ENCODE measurements around the gene WWOX. TPM values are rescaled to one million over a fixed set of nuclear protein-coding genes. Genes with fewer than 3 reads are reported as not detected.
"Not testable (repeated sequence)": the region's sequence is repeated elsewhere in the genome, so short reads cannot be mapped to it uniquely, and the experiment has no call there.

WWOX gene
- polyA plus RNA-seq, 3 donors = 36.4 to 36.6 (median 36.5) TPM

DNA sequence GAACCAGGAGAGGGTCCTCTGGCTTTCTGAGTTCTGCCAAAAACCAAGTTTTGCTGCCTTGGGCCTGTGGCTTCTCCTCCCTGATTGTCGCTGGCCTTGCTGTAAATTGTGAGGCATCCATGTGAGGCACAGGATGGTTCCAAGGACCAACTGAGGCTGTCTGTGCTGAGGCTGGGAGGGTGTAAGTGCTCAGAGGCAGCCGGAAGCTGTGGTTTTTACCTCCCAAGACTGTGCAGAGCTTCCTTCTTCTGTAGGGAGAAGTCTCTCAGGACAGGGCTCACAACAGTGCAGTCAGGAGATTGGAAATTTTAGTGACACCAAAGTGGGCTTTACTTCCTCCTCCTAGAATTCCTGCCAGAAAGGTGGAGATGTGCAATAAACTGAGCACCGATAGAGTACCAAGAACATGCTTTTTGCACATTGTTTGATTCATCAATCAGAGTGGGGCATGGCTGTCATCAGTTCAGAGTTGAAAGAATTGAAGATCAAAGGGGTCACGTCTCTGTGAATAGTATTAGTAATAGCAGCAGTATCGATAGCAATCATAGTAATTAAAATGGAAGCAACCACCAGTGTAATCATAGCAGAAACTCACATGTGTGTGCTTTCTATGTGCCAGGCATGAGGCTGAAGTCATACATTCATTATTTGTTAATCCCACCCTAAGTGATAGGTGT lies 467.1 kb downstream of the WWOX start:
- no peak for DNase-seq

DNA sequence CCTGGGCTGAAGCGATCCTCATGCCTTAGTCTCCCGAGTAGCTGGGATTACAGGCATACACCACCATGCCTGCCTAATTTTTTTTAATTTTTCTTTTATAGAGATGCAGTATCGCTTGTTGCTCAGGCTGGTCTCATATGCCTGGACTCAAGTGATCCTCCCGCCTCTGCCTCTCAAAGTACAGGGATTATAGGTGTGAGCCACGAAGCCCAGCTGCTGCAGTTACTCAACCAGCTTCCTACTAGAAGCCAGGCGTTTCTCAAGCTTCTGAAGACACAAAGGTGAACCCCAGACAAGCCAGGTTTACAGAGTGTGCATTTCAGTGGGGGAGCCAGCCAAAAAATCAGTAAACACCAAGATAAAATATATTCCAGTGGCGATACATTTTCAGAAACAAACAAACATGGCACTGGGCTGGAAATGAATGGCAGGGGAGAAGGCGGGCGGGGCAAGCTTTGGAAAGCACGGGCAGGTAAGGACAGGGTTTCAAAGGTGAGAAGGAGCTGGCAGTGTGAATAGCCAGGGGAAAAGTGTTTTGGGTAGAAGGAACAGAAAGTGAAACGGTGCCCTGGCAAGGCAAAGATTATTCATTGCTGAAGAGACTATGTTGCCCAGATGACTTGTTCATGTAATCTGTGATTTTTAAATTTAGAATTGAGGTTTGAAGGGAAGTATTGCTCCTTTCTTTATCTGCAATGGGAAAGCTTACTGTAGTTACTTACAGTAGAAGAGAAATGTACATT lies 471.1 kb downstream of the WWOX start:
- DNase-seq = no peak

DNA sequence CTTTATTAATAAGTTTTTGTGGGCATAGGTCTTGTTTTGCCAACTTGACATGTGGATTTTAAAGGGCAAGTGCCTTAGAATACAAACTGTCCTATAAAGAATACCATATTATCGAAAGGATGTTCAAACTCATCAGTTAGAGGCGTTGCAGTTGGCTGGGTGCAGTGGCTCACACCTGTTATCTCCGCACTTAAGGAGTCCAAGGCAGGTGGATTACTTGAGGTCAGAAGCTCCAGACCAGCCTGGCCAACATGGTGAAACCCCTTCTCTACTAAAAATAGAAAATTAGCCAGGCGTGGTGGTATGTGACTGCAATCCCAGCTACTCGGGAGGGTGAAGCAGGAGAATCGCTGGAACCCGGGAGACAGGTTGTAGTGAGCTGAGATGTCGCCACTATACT lies 472.0 kb downstream of the WWOX start:
- no peak for DNase-seq

DNA sequence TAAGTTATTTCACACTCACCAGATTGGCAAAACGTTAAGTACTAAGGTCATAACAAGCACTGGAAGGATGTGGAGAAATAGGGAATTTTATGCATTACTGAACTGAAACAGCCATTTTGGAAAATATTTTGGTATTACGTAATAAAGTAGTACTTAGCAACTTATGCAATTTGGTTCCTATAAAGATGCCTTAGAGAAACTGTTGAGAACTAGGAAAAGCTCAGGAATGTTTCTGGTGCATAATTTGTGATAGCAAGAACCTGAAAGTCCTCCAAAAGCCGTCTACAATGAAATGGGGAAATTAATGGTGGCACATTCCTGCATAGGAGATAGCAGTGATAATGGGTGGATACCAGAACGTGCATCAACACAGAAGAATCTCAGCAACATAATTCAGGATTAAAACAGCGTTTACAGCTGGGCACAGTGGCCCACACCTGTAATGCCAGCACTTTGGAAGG lies 472.5 kb downstream of the WWOX start:
- DNase-seq = no peak

DNA sequence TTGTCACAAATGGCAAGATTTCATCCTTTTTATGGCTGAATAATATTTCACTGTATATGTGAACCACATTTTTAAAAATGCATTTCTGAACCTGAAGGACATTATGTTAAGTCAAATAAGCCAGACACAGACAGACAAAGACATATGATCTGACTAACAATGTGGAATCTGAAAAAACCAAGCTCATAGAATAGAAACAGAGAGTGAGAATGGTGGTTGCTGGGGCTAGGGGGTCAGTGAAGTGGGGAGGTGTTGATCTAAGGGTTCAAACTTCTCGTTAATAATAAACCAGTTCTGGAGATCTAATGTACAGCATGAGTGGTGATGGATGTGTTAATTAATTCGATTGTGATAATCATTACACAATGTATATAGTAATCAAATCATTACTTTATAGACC lies 475.1 kb downstream of the WWOX start:
- no peak for DNase-seq

DNA sequence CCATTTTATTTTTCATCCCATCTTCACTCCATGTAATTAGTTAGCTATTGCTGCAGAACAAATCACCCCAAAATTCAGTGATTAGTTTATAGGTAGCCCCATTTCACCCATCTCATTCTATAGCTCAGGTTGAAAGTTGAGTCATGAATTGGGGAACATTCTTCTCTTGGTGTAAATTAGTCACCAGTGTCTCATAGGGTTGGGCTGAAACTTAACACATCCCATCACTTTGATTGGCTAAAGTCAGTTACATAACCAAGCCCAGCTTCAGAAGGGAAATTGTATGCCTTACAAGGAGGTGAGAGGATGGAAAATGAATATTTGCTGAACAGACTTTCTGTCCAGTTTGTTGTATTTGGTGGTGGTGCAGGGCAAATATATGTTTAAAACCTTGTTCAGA lies 477.5 kb downstream of the WWOX start:
- DNase-seq = no peak

DNA sequence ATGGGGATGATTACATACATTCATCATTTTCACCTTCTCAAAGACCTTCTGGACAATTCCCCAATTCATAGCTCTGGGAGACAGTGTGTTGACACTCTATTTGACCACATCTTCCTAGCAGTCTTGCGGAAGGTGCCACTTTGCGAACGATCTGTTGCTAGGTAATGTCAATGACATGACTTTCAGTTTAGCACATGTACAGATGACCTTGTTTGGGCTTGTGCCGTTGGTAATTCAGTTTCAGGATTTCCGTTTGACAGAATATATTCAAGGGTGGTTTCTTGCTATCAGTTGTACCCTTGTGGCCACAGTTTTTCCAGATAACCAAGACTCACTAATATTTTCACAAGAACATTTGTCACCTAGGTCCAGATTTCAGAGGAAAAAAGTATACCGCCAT lies 478.2 kb downstream of the WWOX start:
- no peak for DNase-seq

DNA sequence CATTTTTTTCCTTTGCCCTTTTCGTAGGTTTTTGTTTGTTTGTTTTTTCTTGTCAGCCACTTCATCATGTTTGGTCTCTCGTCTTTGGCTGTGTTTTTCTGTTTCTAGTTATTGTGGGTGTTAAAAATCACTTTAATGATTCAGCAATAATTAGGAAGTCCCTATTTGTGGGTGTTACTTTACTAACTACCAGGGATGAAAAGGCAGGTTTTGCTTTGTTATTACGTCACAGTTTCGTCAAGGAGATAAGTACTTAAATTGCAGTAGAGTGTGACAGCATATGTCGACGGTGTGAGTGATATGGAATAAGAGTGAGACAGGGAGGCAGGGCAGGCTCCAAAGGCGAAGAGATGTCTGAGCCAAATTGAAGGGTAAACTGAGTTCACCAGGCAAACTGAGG lies 479.6 kb downstream of the WWOX start:
- DNase-seq = no peak

DNA sequence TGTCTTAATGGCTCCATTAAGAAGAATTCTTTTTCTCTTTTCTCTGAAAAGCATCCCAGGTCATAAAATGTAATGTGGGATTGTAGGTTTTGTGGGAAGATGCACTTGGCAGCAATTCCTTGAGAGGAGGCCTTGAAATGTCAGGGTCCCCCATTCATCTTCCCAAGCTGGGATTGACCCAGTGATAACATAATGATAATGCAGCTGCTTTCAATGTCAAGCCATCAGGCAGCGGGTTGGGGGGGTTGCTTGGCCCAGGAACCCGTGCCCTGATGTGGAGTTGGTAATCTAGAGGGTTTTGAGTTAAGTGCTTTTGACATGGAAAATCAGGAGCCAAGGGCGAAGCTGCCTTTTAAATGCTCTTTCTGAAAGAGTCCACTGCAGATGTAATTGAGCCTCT lies 484.0 kb downstream of the WWOX start:
- no peak for DNase-seq

DNA sequence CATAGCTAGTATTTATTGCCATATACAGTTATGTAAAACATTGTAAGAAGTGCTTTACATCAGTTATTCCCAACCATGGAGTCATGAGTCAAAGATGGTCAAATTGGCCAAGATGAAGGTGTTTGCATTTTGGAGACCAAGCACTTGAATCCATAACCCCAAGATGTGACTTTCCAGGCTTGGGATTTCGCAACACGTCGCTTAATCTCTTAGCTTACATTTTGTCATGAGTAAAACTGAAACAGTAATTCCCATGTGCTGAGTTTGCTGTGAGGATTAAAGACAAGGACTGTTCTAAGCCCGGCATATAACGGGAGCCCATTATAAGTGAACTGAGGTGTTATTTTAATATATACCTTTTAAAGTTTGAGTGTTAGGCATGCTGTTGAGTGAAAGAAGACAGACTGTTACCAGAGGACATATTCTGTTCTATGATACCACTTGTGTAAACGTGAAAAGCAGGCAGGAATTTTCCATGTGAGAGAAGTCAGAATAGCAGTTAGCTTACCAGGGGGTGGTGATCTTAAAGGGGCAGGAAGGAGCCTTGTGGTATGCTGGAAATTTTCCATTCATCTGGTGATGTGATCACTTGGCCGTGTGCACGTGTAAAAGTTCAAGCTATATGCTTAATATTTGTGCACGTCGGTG lies 484.9 kb downstream of the WWOX start:
- no peak for DNase-seq

DNA sequence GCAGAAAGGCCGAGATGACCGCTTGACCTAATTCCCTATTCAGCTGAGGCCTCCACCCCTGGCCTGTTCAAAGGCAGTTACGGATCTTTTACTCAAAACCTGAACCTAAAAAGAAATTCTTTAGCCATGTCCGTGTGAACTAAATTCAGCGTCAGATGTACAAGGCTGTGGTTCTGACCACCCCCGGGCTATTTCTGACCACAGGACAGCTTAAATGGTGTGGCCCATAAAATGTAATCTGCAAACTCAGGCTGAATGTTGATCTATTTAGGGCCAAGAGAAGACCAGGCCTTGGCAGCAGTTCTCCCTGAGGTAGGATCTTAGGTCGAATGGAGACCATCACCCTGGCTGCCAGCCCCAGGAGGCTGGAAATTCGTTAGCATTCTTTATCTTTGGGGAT lies 485.5 kb downstream of the WWOX start:
- DNase-seq = no peak

DNA sequence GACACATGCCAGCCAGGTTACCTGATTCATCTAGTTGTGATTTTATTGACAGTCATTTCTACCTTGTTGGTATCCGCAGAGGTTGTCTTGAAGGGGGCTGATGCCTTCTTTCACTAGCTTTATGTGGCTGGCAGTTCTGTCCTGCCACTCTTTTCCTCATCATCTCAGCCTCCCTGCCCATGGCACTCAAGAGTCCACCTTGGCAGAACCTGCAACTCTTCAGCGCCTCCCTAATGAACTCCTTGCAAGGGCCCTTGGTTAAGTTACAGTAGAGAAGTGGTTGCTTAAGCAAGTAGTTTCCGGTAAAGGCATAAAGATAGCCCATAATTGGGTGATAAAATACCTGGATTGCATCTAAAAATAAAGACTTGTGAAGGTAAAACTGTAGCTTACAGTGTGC lies 489.9 kb downstream of the WWOX start:
- no peak for DNase-seq

DNA sequence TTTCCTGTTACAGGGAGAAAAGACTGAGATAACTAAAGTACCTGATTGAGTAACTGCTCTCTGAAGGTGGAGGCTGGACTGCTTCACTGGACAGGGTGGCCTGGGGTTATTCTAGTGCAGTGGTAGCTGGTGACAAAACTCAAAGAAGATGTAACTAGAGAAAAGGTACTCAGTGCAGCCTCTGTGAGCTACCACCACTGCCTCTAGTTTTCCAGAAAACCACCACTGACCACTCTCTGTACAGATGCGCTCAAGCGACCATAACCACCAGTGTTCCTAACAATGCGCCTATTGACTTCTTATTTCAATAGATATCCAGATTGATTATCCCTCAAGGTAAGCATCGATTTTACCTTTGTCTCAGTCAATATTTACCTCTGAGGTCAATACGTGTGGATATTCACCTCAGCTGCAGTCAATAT lies 492.2 kb downstream of the WWOX start:
- DNase-seq = no peak

DNA sequence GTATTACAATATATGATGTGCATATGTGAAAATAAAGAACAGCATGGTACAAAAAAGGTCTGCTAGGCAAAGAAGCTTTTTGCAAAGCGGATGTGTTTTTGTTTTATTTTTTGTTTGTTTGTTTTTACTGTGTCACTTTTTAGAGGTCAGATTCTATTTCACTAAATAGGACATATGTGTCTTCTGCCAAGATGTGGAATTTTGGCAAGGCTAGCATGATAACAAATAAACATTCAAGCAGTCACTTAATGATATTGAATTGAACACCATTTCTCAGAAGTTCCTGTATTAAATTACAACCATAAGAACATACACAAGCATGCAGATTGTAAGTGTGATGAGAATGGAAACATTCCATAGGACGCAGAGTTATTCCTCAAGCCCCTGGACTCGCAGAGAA lies 492.7 kb downstream of the WWOX start:
- DNase-seq = no peak

DNA sequence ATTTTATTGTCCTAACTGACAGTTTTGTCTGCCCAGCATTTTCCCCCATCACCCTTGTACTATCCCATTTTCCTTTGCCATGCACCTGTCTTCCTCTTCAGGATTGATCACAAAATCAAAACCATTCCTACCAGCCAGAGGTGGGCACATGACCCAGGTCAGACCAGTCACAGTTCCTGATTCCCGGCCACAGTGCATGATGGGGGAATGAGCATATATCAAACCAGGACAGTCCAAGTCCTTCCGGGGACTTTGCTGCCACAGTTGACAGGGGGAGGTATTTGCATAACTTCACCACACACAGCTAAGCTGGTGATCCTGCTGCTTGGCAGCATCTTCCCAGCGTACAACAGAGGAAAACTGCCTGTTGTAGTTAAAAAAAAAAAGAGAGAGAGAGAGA lies 493.9 kb downstream of the WWOX start:
- DNase-seq = no peak

DNA sequence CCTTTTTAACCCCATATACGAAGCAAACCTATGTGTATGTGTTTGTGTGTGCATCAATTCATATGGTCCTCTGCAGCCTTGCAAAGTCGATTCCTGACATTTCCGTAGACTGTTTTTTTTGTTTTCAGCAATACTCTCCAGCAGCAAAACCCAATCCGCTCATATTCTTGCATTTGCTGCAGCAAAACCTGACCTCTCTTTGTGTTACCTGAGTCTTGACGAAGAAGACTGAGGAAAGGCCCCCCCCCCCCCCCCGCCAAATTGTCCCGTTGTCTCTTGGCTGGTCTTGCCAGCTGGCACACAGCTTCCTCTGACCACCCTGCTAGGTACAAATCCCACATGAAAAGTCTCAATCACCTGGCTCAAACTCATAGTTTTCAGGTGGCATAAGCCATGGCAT lies 494.7 kb downstream of the WWOX start:
- DNase-seq = no peak

DNA sequence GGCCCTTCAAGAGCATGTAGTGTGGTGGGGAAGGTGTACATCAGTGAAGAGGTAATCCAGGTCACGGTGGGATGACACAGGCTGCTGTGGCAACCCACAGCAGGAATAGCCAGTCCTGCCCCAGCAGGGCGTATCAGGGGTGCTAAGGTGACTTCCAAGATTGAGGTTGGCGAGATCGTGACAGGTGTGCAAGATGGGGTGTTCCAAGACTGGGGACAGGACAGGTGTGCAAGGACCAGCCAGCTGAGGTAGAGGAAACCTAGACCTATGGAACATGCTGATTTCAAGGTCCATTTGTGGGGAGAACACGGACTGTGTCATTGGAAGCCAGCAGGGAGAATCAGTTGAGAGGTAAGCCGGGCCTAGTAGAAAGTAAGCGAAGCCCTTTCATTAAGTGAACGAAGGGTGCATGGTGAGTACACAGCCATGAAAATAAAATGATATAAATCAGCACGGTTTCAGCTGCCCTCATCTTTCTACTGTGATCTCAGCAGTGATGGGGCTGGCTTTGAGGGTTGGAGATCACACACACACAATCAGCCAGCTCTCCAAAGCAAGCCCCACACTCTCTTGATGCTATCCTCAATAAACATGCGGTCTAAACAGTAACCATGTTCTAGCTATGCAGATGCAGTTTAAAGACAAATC lies 497.0 kb downstream of the WWOX start:
- DNase-seq = no peak

DNA sequence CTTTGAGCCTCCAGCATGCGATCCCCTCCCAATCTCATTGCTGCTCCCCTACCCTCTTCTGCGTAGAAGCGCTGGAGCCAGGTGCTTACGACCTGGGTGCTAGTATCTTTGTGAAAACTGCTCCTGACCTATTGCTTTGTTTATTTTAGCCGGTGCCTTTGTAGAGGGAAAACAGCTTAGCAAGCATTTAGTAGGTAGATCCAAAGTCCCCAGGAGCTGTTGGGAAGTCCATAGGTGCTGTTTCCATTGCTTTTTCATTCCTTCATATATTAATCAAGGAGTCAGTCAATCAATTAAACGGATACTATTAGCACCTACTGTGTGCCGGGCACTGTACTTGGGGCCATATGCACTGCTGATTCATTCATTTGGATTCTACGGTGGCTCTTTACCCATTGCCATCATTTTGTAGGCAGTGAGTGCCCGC lies 497.6 kb downstream of the WWOX start:
- DNase-seq = no peak

DNA sequence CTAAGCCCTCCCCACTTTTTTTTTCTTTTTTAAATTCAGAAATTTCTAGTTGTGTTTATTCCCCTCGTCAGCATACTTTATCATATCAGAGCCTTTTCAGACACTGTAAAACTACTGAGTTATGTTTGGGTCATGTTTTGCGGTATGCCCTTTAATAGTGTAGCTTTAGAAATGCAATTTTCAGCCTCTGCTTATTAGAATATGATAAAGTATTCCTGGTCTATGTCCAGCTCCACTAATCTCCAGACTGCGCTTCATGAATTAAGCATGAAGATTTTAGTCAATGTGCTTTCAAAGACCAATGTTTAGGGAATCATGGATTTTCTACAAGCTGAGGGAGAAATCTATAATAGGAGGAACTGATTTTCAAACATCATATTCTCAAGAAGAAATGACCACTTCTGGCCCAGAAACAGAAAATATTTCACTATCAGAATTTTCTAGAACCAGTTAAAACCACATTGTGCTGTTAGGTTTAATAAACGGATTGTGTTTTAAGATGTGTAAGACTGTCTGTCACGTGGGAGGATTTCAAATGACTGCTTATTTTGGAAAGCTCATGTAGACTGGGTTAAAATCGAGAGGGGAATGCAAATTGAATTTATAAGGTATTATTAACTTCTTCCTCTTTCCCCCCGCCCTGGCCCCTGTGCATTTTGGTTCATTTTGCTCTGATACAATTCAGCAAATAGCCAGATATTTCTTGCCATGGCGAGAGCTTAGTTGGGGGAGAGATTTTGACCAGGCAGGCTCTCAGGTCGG lies 498.5 kb downstream of the WWOX start:
- no peak for DNase-seq

DNA sequence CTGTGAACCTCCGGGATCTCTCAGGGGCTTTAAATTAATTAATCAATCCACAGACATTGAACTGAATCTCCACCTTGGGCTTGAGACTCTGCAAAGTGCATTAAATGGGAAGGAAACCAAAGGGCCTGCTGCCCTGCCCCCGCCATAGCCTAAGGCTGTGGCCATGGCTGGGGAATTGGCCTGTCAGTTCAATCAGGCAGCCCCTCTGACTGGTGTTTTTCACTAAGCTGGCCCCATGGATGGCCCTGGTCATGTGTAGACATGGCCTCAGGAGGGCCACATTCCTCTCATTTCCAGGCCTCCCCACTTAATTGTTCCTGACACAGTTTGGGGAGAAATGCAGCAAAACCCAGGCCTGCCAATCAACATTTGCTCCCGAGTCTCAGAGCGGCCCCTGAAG lies 499.8 kb downstream of the WWOX start:
- DNase-seq = no peak

DNA sequence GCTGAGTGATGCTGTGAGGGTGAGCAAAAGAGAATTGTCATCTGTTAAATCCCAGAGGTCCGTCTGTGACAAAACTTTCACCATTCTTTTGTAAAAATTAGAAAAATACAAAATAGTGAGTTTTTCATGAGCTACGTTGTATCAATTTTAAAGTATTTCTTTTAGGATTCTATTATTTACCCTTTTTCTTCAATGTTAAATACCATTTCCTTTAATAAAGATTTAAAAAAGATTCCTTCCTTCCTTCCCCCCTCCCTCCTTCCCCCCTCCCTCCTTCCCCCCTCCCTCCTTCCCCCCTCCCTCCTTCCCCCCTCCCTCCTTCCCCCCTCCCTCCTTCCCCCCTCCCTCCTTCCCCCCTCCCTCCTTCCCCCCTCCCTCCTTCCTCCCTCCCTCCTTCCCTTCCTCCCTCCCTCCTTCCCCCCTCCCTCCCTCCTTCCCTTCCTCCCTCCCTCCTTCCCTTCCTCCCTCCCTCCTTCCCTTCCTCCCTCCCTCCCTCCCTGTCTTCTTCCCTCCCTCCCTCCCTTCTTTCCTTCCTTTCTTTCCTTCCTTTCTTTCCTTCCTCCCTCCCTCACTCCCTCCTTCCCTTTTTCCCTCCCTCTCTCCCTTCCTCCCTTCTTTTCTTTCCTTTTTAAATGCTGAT lies 505.1 kb downstream of the WWOX start:
- not testable (repeated sequence) for DNase-seq

Data from renal pelvis (tissue), 4 donors.